Gastrocnemius medialis (tissue), 4 donors: ENCODE results near the gene SPANXA2. TPM values are rescaled to one million over a fixed set of nuclear protein-coding genes. Genes with fewer than 3 reads are reported as not detected.
"Not testable (repeated sequence)": the region's sequence is repeated elsewhere in the genome, so short reads cannot be mapped to it uniquely, and the experiment has no call there.

Experiments
- ATAC-seq, 2 donors: fragments of 150-250 bp; one replicate each; pipeline ENCODE4 v1.9.1; 2016
- DNase-seq, 2 donors: peaks; one replicate each; pipeline ENCODE4 v3.0.0-alpha.2; 2019
- H3K27ac ChIP-seq, 4 donors: fragments of 200-600 bp; sonication (generic); 1 replicate in 1 of 4; 2 replicates in 3 of 4; pipeline ENCODE4 v1.5.1; 2016 to 2018; ENCODE audit warnings: mild to moderate bottlenecking in 2 of 4, moderate library complexity in 1 of 4
- H3K27me3 ChIP-seq, 3 donors: fragments of 200-600 bp; sonication (generic) in 2 of 3; 1 replicate in 1 of 3; 2 replicates in 2 of 3; pipeline versions ENCODE4 v1.5.1 to v1.6.0; 2016 to 2019; ENCODE audit warnings: mild to moderate bottlenecking in 1 of 3, moderate library complexity in 1 of 3
- H3K36me3 ChIP-seq, 2 donors: fragments of 200-600 bp; sonication (generic) in 1 of 2; one replicate each; pipeline ENCODE4 v1.5.1; 2017 to 2018
- H3K4me1 ChIP-seq, 2 donors: fragments of 200-600 bp; sonication (generic) in 1 of 2; one replicate each; pipeline ENCODE4 v1.5.1; 2016 to 2017; ENCODE audit warnings: mild to moderate bottlenecking in 2 of 2
- H3K4me3 ChIP-seq, 4 donors: fragments of 200-600 bp; sonication (generic) in 3 of 4; 1 replicate in 1 of 4; 2 replicates in 3 of 4; pipeline ENCODE4 v1.5.1; 2016 to 2019; ENCODE audit warnings: mild to moderate bottlenecking in 2 of 4
- H3K9me3 ChIP-seq, 3 donors: fragments of 200-600 bp; sonication (generic) in 2 of 3; 1 replicate in 1 of 3; 2 replicates in 2 of 3; pipeline ENCODE4 v1.5.1; 2016 to 2019
- CTCF ChIP-seq, 5 experiments: fragments of 450-650 bp in 3 of 5; fragments of 200-600 bp in 2 of 5; sonication (generic) in 2 of 5; IDR thresholded peaks in 4 of 5; conservative IDR thresholded peaks in 1 of 5; 1 replicate in 4 of 5; 2 replicates in 1 of 5; pipeline ENCODE4 v1.5.1; 2016 to 2019; ENCODE audit warnings: antibody characterized with exemption in 5 of 5, mild to moderate bottlenecking in 3 of 5, moderate library complexity in 3 of 5
- POLR2A ChIP-seq, 2 donors: fragments of 450-650 bp; IDR thresholded peaks; one replicate each; pipeline ENCODE4 v1.6.1; 2017; ENCODE audit warnings: antibody characterized with exemption in 2 of 2, mild to moderate bottlenecking in 2 of 2, moderate library complexity in 2 of 2
- in situ Hi-C, 4 donors: fragments of 200-750 bp; cut with MboI; loops; one replicate each; pipeline versions ENCODE4 v1.15.0 to v1.8.0; 2017; ENCODE audit warnings: low sequenced_read_pairs in 4 of 4
- intact Hi-C: fragments of 100-400 bp; cut with DNase I; formaldehyde crosslinking; loops from one replicate; pipeline ENCODE4 v1.15.1; 2023; ENCODE audit warnings: low total_unique reads
- total RNA-seq, 4 donors: library from RNA; depleted of rRNA; stranded (reverse); fragments of >200 nt; gene quantifications; one replicate each; pipeline versions ENCODE4 v1.1.0 to v1.2.3, GENCODE V29; 2016

The SPANXA2 gene
- not detected for total RNA-seq

GRCh38 chrX:141589408-141589807 lies at the start of gene SPANXA2:
TSS of gene SPANXA2 (plus strand) at chrX:141589708. CDS start at chrX:141589768, 60 bp downstream.
- in situ Hi-C loops, H3K4me1 ChIP-seq, H3K36me3 ChIP-seq, ATAC-seq, H3K27ac ChIP-seq, H3K27me3 ChIP-seq, intact Hi-C loops, H3K4me3 ChIP-seq, DNase-seq, H3K9me3 ChIP-seq: not testable (repeated sequence)

GRCh38 chrX:141542551-141542950 lies 47.0 kb upstream of the SPANXA2 start:
- in situ Hi-C loops, H3K36me3 ChIP-seq, DNase-seq, H3K9me3 ChIP-seq, H3K27ac ChIP-seq, H3K4me1 ChIP-seq, H3K27me3 ChIP-seq, H3K4me3 ChIP-seq, intact Hi-C loops, ATAC-seq: not testable (repeated sequence)

- ATAC-seq, in situ Hi-C loops, H3K4me1 ChIP-seq, intact Hi-C loops, H3K9me3 ChIP-seq, H3K27ac ChIP-seq, H3K36me3 ChIP-seq, H3K4me3 ChIP-seq, H3K27me3 ChIP-seq, DNase-seq: not testable (repeated sequence)
Observed at GRCh38 chrX:141584638-141585037, 4.9 kb upstream of the SPANXA2 start, which contains the start of gene SPANXA1. TSS of gene SPANXA1 (minus strand) at chrX:141584738. CDS start at chrX:141584678, 60 bp downstream.

GRCh38 chrX:141609111-141609510 lies 19.6 kb downstream of the SPANXA2 start:
- Histone ChIP-seq H3K27ac (no peak overlapping the region), H3K36me3 (no peaks in the 10 kb centered on the region), H3K4me1 (no peaks in the 10 kb centered on the region), H3K4me3 (no peak overlapping the region), H3K9me3 (no peaks in the 10 kb centered on the region), H3K27me3 (no peaks in the 10 kb centered on the region)
- intact Hi-C loops: no loop called here
- in situ Hi-C loops: no loop called here
- TF ChIP-seq CTCF (IDR thresholded peaks at IDR 0.05 in 4 of 5, conservative IDR thresholded peaks at IDR 0.05 in 1 of 5) (no peak), POLR2A (IDR thresholded peaks at IDR 0.05) (no peak)
- no peak for DNase-seq
- no peak for ATAC-seq

- no peak for ATAC-seq
- TF ChIP-seq CTCF (IDR thresholded peaks at IDR 0.05 in 4 of 5, conservative IDR thresholded peaks at IDR 0.05 in 1 of 5): no peak
- TF ChIP-seq POLR2A (IDR thresholded peaks at IDR 0.05): no peak
- intact Hi-C loops: no loop called here
- in situ Hi-C loops: no loop called here
- no peak overlapping the region for H3K4me3 ChIP-seq
- no peaks in the 10 kb centered on the region for H3K27me3 ChIP-seq
- H3K27ac ChIP-seq: no peak overlapping the region
- no peaks in the 10 kb centered on the region for H3K4me1 ChIP-seq
- DNase-seq: no peak
- H3K9me3 ChIP-seq: no peaks in the 10 kb centered on the region
- H3K36me3 ChIP-seq: no peaks in the 10 kb centered on the region
Observed at GRCh38 chrX:141619336-141619735, 29.8 kb downstream of the SPANXA2 start.

GRCh38 chrX:141632124-141632523 lies 42.6 kb downstream of the SPANXA2 start:
- intact Hi-C loops: no loop called here
- no peak overlapping the region for H3K27ac ChIP-seq
- no peaks in the 10 kb centered on the region for H3K4me1 ChIP-seq
- no peak for DNase-seq
- ATAC-seq: no peak
- H3K36me3 ChIP-seq: no peaks in the 10 kb centered on the region
- no peaks in the 10 kb centered on the region for H3K9me3 ChIP-seq
- no peak for TF ChIP-seq POLR2A (IDR thresholded peaks at IDR 0.05)
- TF ChIP-seq CTCF (IDR thresholded peaks at IDR 0.05 in 4 of 5, conservative IDR thresholded peaks at IDR 0.05 in 1 of 5): no peak
- H3K4me3 ChIP-seq: no peak overlapping the region
- in situ Hi-C loops: no loop called here
- H3K27me3 ChIP-seq: no peaks in the 10 kb centered on the region
